Panc1 (cell line): ENCODE measurements around the gene CCDC9B. TPM values are rescaled to one million over a fixed set of nuclear protein-coding genes. Genes with fewer than 3 reads are reported as not detected.

Experiments
- ATAC-seq: fragments of 200-7000 bp; cut with Tn5 transposase; 2 replicates; pipeline ENCODE4 v1.9.1; 2020; ENCODE audit warnings: mild to moderate bottlenecking, moderate library complexity
- BruUV-seq: library from RNA; stranded (reverse); fragments of 400-500 nt; replicated peaks from 2 replicates; lab custom pipeline; 2021; lab: Mats Ljungman, UMichigan
- CTCF ChIA-PET: fragments of 300-600 bp; sonication (Branson Sonifier 250); formaldehyde crosslinking; loops from one replicate; lab custom pipeline; 2022; ENCODE audit warnings: antibody characterized with exemption; lab: Charles Lee
- POLR2A ChIA-PET: fragments of 300-600 bp; sonication (Branson Sonifier 250); formaldehyde crosslinking; loops from one replicate; lab custom pipeline; 2022; ENCODE audit warnings: antibody characterized with exemption; lab: Charles Lee
- DNase-seq: peaks from one replicate; pipeline ENCODE4 v3.0.0-alpha.2; 2010; ENCODE audit warnings: low read depth, low spot score
- H3K27ac ChIP-seq: 2 replicates; pipeline ENCODE4 v1.5.1; 2011; ENCODE audit warnings: mild to moderate bottlenecking, low read length, inconsistent platforms
- H3K27me3 ChIP-seq: fragments of 200-500 bp; sonication (Bioruptor generic); 2 replicates; pipeline ENCODE4 v1.6.0; 2014; ENCODE audit warnings: low read length, inconsistent platforms; ENCODE audit not compliant: control insufficient read depth, insufficient read depth
- H3K36me3 ChIP-seq: fragments of 200-500 bp; sonication (Bioruptor generic); 2 replicates; pipeline ENCODE4 v1.5.1; 2014; ENCODE audit warnings: inconsistent platforms, mild to moderate bottlenecking, low read length, moderate library complexity; ENCODE audit not compliant: control insufficient read depth, insufficient read depth
- H3K4me1 ChIP-seq: 2 replicates; pipeline ENCODE4 v1.5.1; 2011; ENCODE audit warnings: inconsistent platforms, mild to moderate bottlenecking, low read length, moderate library complexity; ENCODE audit not compliant: control insufficient read depth, insufficient read depth
- H3K4me3 ChIP-seq, 2 experiments: 2 replicates each; pipeline ENCODE4 v1.5.1; 2011 to 2012; ENCODE audit warnings: low read depth in 2 of 2, low read length in 2 of 2, mild to moderate bottlenecking in 2 of 2, inconsistent platforms in 1 of 2, moderate library complexity in 1 of 2
- H3K9me3 ChIP-seq: fragments of 200-500 bp; sonication (Bioruptor generic); 2 replicates; pipeline ENCODE4 v1.5.1; 2014; ENCODE audit warnings: low read depth, mild to moderate bottlenecking, inconsistent platforms, low read length, moderate library complexity; ENCODE audit not compliant: control insufficient read depth, insufficient read depth
- CTCF ChIP-seq: fragments of 450-650 bp; IDR thresholded peaks from 2 replicates; pipeline ENCODE4 v1.5.1; 2017; ENCODE audit warnings: mild to moderate bottlenecking
- POLR2AphosphoS5 ChIP-seq: IDR thresholded peaks from 2 replicates; pipeline ENCODE4 v1.6.1; 2012; ENCODE audit warnings: mild to moderate bottlenecking, low read depth, low read length, moderate library complexity
- REST ChIP-seq, 2 experiments: IDR thresholded peaks; 2 replicates each; pipeline ENCODE4 v1.6.1; 2011 to 2012; ENCODE audit warnings: low read depth in 2 of 2, control low read depth in 1 of 2, low read length in 1 of 2, mild to moderate bottlenecking in 1 of 2, moderate library complexity in 1 of 2; ENCODE audit not compliant: insufficient read depth in 1 of 2
- SIN3A ChIP-seq: IDR thresholded peaks from 2 replicates; pipeline ENCODE4 v1.6.1; 2012; ENCODE audit warnings: low read depth, mild to moderate bottlenecking, low read length, moderate library complexity, borderline replicate concordance; ENCODE audit not compliant: insufficient read depth
- TCF7L2 ChIP-seq: IDR thresholded peaks from 2 replicates; pipeline ENCODE4 v1.6.1; 2011; ENCODE audit warnings: mild to moderate bottlenecking, low read depth, low read length, inconsistent platforms
- in situ Hi-C: cut with HindIII; loops from 2 replicates; pipeline ENCODE4 v1.10.0; 2016; ENCODE audit warnings: low sequenced_read_pairs, low pct_unique_long_range_greater_than_20kb
- intact Hi-C: fragments of 100-400 bp; cut with micrococcal nuclease; formaldehyde crosslinking; loops from one replicate; pipeline ENCODE4 v1.10.0; 2022; ENCODE audit not compliant: unreplicated experiment
- total RNA-seq: library from RNA; stranded (reverse); gene quantifications from one replicate; pipeline ENCODE4 v1.2.1, GENCODE V29; 2021; ENCODE audit not compliant: unreplicated experiment

CCDC9B gene
- total RNA-seq, 1 experiment from 2014 or later, result 55.9 TPM

- Histone ChIP-seq H3K27me3 (no peaks in the 10 kb centered on the region), H3K4me3 (peak overlapping the region; percentile 53 to 58), H3K9me3 (no peaks in the 10 kb centered on the region), H3K27ac (no peak overlapping the region), H3K36me3 (no peaks in the 10 kb centered on the region), H3K4me1 (peaks cover 7% of the 10 kb centered on the region)
- DNase-seq (no peak), ATAC-seq (peak; percentile 75)
- no peak for TF ChIP-seq POLR2AphosphoS5
- no peak for TF ChIP-seq TCF7L2
- TF ChIP-seq REST (IDR thresholded peaks at IDR 0.05; ENCODE audit: insufficient read depth in 1 of 2, low read depth in 2 of 2, low read length in 1 of 2), result no peak; a peak in 1 of 4 replicates
- TF ChIP-seq CTCF, result peak; percentile 69; the same call in 1 of the 2 replicates
- no peak for TF ChIP-seq SIN3A
- POLR2A ChIA-PET, result no interaction called here
- in situ Hi-C loops, result no loop called here
- CTCF ChIA-PET, result no interaction called here
- intact Hi-C loops, result no loop called here
- BruUV-seq, result no TSS peak
Observed at GRCh38 chr15:40358471-40359353, 18.0 kb upstream of the CCDC9B start.

GRCh38 chr15:40357723-40358470, 17.2 kb upstream of the CCDC9B start, which contains the start of gene DISP2:
Gene DISP2, plus strand, starts transcription at chr15:40358219. Its CDS starts 103 bp downstream, at chr15:40358322.
- Histone ChIP-seq H3K9me3 (no peaks in the 10 kb centered on the region), H3K27me3 (no peaks in the 10 kb centered on the region), H3K36me3 (no peaks in the 10 kb centered on the region), H3K4me1 (peaks cover 7% of the 10 kb centered on the region), H3K4me3 (peak within 1 kb of the TSS; percentile 58 to 67), H3K27ac (peak within 1 kb of the TSS; percentile 66)
- DNase-seq, result no peak
- TF ChIP-seq REST (IDR thresholded peaks at IDR 0.05; ENCODE audit: insufficient read depth in 1 of 2, low read depth in 2 of 2, low read length in 1 of 2) (peak; percentile 89 to 96), TCF7L2 (no peak), POLR2AphosphoS5 (no peak), SIN3A (peak; percentile 100), CTCF (no peak)
- BruUV-seq, result no TSS peak
- CTCF ChIA-PET, result interaction anchor here (0.5 kb wide), 1 partner anchor 60 kb away, joined by 10 read pairs; no protein-coding TSS in a partner anchor
- in situ Hi-C loops (no loop called here), intact Hi-C loops (no loop called here)
- POLR2A ChIA-PET, result no interaction called here
- ATAC-seq, result peak; percentile 93
